Omental fat pad (tissue), 4 donors: ENCODE measurements around the gene PPP2R5D. TPM values are rescaled to one million over a fixed set of nuclear protein-coding genes. Genes with fewer than 3 reads are reported as not detected.

Experiments
- ATAC-seq: fragments of 150-250 bp; one replicate; pipeline ENCODE4 v1.9.1; 2016; ENCODE audit warnings: mild to moderate bottlenecking, moderate library complexity; ENCODE audit not compliant: low FRiP score
- DNase-seq: peaks from one replicate; pipeline ENCODE4 v3.0.0-alpha.2; 2019; ENCODE audit warnings: low spot score
- total RNA-seq, 4 donors: library from RNA; depleted of rRNA; stranded (reverse); fragments of >200 nt; gene quantifications; one replicate each; pipeline ENCODE4 v1.1.0, GENCODE V29; 2016
- TF ChIP-seq, protein P1 (sequence below), 3 donors: fragments of 450-650 bp; IDR thresholded peaks; one replicate each; pipeline ENCODE4 v1.5.1; 2016 to 2017; ENCODE audit warnings: antibody characterized with exemption in 3 of 3, mild to moderate bottlenecking in 3 of 3, moderate library complexity in 2 of 3

Gene PPP2R5D
- total RNA-seq, 4 donors from 2014 or later = 18.0 to 41.5 (median 37.4) TPM

GRCh38 chr6:43047998-43048397 is 63.6 kb downstream of the PPP2R5D start:
- TF ChIP-seq, protein P1, sequence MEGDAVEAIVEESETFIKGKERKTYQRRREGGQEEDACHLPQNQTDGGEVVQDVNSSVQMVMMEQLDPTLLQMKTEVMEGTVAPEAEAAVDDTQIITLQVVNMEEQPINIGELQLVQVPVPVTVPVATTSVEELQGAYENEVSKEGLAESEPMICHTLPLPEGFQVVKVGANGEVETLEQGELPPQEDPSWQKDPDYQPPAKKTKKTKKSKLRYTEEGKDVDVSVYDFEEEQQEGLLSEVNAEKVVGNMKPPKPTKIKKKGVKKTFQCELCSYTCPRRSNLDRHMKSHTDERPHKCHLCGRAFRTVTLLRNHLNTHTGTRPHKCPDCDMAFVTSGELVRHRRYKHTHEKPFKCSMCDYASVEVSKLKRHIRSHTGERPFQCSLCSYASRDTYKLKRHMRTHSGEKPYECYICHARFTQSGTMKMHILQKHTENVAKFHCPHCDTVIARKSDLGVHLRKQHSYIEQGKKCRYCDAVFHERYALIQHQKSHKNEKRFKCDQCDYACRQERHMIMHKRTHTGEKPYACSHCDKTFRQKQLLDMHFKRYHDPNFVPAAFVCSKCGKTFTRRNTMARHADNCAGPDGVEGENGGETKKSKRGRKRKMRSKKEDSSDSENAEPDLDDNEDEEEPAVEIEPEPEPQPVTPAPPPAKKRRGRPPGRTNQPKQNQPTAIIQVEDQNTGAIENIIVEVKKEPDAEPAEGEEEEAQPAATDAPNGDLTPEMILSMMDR (IDR thresholded peaks at IDR 0.05) = no peak
- DNase-seq = no peak
- no peak for ATAC-seq

- no peak for ATAC-seq
- TF ChIP-seq, protein P1 (IDR thresholded peaks at IDR 0.05) = no peak
- no peak for DNase-seq
These were observed 66.6 kb downstream of the PPP2R5D start for GRCh38 chr6:43050981-43051380.

DNA sequence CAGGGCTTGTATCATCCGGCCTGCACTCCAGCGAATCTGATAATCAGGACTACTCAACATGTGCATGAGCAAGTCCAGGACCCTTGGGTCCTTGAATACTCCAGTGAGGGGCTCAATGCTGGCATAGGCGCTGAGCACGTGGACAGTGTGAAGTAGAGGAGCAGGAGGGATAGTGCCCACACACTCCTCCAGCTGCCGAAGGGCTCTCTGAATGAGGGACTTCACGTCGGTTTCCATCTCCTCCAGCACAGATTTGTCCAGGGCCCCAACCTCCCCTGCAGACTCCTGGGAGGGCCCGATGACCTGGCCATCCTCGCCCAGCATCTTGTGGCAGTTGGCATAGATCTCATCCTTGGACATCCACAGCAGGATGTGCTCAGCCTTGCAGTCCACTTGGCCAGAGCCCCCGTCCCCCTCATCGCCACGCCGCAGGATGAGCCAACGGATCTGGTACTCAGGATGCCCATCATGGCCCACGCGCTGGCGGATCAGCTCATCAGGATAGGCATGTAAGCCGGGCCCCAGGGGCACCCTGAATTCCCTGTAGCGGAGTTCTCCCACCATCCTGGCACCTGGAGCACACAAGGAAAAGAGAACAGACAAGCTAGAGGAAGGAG is 68.0 kb downstream of the PPP2R5D start:
- ATAC-seq (no peak), DNase-seq (no peak)
- TF ChIP-seq, protein P1 (IDR thresholded peaks at IDR 0.05) = no peak

GRCh38 chr6:43052842-43053544 is 68.6 kb downstream of the PPP2R5D start:
- ATAC-seq = peak; percentile 19
- no peak for DNase-seq
- TF ChIP-seq, protein P1 (IDR thresholded peaks at IDR 0.05) = no peak

GRCh38 chr6:43053545-43054205 is 69.3 kb downstream of the PPP2R5D start, which contains the start of gene CUL7:
CUL7 (minus strand) TSS chr6:43053851; CDS start chr6:43052788, 1,063 bp downstream.
- ATAC-seq = peak; percentile 88
- DNase-seq = peak; percentile 49
- TF ChIP-seq, protein P1 (IDR thresholded peaks at IDR 0.05) = no peak

GRCh38 chr6:43054206-43054943 is 70.0 kb downstream of the PPP2R5D start:
- DNase-seq = no peak
- ATAC-seq = no peak
- TF ChIP-seq, protein P1 (IDR thresholded peaks at IDR 0.05) = no peak
